Panc1 (cell line): ENCODE measurements around the gene FGFR1OP2.

Source experiments
- POLR2AphosphoS5 ChIP-seq: IDR thresholded peaks from 2 replicates; pipeline ENCODE4 v1.6.1; 2012; ENCODE audit warnings: mild to moderate bottlenecking, low read depth, low read length, moderate library complexity
- SIN3A ChIP-seq: IDR thresholded peaks from 2 replicates; pipeline ENCODE4 v1.6.1; 2012; ENCODE audit warnings: low read depth, mild to moderate bottlenecking, low read length, moderate library complexity, borderline replicate concordance; ENCODE audit not compliant: insufficient read depth
- TCF7L2 ChIP-seq: IDR thresholded peaks from 2 replicates; pipeline ENCODE4 v1.6.1; 2011; ENCODE audit warnings: mild to moderate bottlenecking, low read depth, low read length, inconsistent platforms
- TF ChIP-seq, protein P1 (sequence below): fragments of 450-650 bp; IDR thresholded peaks from 2 replicates; pipeline ENCODE4 v1.5.1; 2017; ENCODE audit warnings: mild to moderate bottlenecking
- TF ChIP-seq, protein P2 (sequence below), 2 experiments: IDR thresholded peaks; 2 replicates each; pipeline ENCODE4 v1.6.1; 2011 to 2012; ENCODE audit warnings: low read depth in 2 of 2, control low read depth in 1 of 2, low read length in 1 of 2, mild to moderate bottlenecking in 1 of 2, moderate library complexity in 1 of 2; ENCODE audit not compliant: insufficient read depth in 1 of 2

DNA sequence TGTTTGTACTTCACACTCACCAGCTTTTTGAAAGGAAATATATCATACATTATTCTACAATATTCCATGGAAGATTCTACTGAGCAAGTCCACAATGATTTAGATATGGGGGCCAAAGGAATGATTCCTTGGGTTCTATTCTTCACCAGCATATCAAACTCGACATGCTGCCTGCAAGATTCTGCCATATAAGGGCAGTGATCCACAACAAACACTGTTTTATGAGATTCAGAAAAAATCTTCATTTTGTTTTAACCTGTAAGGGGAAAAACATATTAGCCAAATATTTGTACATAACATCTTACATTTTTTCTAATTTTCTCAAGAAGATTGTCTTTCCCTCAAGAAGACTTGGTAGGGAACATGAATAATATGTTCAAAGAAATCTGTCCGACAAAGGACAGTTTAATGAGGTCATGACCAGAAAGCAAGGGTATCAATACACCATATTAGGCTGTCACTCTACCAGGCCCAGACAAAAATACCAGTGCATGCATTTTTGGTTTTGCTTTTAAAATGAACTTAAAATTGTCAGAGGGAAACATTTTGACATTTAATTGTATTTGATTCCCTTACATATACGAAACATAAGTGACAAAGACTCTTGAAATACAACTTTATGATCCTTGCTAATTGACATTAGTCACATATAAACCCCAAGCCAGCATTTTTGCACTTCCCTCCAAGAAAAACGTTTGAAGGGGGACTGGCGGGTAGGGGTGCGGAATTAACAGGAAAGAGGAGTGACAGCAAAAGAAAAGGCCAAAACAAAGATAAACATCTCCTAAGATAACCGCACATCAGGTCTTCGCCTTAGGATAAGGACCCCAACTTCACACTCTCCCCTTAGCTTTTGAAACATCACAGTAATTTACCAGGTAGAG is 1.5 kb upstream of the FGFR1OP2 start:
- TF ChIP-seq, protein P1, sequence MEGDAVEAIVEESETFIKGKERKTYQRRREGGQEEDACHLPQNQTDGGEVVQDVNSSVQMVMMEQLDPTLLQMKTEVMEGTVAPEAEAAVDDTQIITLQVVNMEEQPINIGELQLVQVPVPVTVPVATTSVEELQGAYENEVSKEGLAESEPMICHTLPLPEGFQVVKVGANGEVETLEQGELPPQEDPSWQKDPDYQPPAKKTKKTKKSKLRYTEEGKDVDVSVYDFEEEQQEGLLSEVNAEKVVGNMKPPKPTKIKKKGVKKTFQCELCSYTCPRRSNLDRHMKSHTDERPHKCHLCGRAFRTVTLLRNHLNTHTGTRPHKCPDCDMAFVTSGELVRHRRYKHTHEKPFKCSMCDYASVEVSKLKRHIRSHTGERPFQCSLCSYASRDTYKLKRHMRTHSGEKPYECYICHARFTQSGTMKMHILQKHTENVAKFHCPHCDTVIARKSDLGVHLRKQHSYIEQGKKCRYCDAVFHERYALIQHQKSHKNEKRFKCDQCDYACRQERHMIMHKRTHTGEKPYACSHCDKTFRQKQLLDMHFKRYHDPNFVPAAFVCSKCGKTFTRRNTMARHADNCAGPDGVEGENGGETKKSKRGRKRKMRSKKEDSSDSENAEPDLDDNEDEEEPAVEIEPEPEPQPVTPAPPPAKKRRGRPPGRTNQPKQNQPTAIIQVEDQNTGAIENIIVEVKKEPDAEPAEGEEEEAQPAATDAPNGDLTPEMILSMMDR = no peak
- TF ChIP-seq SIN3A (0 out of 2 replicates have a peak, but pooled peaks have one; percentile 17), POLR2AphosphoS5 (no peak), TCF7L2 (no peak)
- TF ChIP-seq, protein P2, sequence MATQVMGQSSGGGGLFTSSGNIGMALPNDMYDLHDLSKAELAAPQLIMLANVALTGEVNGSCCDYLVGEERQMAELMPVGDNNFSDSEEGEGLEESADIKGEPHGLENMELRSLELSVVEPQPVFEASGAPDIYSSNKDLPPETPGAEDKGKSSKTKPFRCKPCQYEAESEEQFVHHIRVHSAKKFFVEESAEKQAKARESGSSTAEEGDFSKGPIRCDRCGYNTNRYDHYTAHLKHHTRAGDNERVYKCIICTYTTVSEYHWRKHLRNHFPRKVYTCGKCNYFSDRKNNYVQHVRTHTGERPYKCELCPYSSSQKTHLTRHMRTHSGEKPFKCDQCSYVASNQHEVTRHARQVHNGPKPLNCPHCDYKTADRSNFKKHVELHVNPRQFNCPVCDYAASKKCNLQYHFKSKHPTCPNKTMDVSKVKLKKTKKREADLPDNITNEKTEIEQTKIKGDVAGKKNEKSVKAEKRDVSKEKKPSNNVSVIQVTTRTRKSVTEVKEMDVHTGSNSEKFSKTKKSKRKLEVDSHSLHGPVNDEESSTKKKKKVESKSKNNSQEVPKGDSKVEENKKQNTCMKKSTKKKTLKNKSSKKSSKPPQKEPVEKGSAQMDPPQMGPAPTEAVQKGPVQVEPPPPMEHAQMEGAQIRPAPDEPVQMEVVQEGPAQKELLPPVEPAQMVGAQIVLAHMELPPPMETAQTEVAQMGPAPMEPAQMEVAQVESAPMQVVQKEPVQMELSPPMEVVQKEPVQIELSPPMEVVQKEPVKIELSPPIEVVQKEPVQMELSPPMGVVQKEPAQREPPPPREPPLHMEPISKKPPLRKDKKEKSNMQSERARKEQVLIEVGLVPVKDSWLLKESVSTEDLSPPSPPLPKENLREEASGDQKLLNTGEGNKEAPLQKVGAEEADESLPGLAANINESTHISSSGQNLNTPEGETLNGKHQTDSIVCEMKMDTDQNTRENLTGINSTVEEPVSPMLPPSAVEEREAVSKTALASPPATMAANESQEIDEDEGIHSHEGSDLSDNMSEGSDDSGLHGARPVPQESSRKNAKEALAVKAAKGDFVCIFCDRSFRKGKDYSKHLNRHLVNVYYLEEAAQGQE (IDR thresholded peaks at IDR 0.05; ENCODE audit: insufficient read depth in 1 of 2, low read depth in 2 of 2, low read length in 1 of 2) = no peak
